ENCODE measurements around the gene GRIA1. TPM values are rescaled to one million over a fixed set of nuclear protein-coding genes. Genes with fewer than 3 reads are reported as not detected.
A peak's percentile ranks its signal among the peaks of the same experiment; 100 is the strongest.

Gene GRIA1
- total and polyA plus RNA-seq, 4 donors: 21.4 to 50.9 (median 48.6) TPM

- DNase-seq (ENCODE audit: low read depth in 4 of 6, low spot score in 6 of 6): peak in 1 of 6 donors; percentile 42
- no peak overlapping the region for H3K4me3 ChIP-seq (ENCODE audit: low read depth, low read length)
- no peaks in the 10 kb centered on the region for H3K27me3 ChIP-seq (ENCODE audit: control insufficient read depth, insufficient read depth, low read length)
- peaks cover 3% of the 10 kb centered on the region for H3K4me1 ChIP-seq (ENCODE audit: control insufficient read depth, insufficient read depth, low read length)
- H3K27ac ChIP-seq (ENCODE audit: low read depth, low read length): no peak overlapping the region
- H3K9me3 ChIP-seq (ENCODE audit: control insufficient read depth, insufficient read depth, low read length): no peaks in the 10 kb centered on the region
- no peaks in the 10 kb centered on the region for H3K36me3 ChIP-seq (ENCODE audit: control insufficient read depth, insufficient read depth, low read length)
- 44% methylated on average over 7 of the region's 12 CpGs for WGBS (ENCODE audit: insufficient coverage)
Observed at GRCh38 chr5:153516504-153517240, 26.2 kb downstream of the GRIA1 start.

GRCh38 chr5:153517241-153517611 is 26.8 kb downstream of the GRIA1 start:
- peaks cover 3% of the 10 kb centered on the region for H3K4me1 ChIP-seq (ENCODE audit: control insufficient read depth, insufficient read depth, low read length)
- no peaks in the 10 kb centered on the region for H3K9me3 ChIP-seq (ENCODE audit: control insufficient read depth, insufficient read depth, low read length)
- H3K4me3 ChIP-seq (ENCODE audit: low read depth, low read length): no peak overlapping the region
- H3K36me3 ChIP-seq (ENCODE audit: control insufficient read depth, insufficient read depth, low read length): no peaks in the 10 kb centered on the region
- no peaks in the 10 kb centered on the region for H3K27me3 ChIP-seq (ENCODE audit: control insufficient read depth, insufficient read depth, low read length)
- DNase-seq (ENCODE audit: low read depth in 4 of 6, low spot score in 6 of 6): peak in 1 of 6 donors; percentile 42
- H3K27ac ChIP-seq (ENCODE audit: low read depth, low read length): no peak overlapping the region
- 71% methylated on average over 1 of the region's 2 CpGs for WGBS (ENCODE audit: insufficient coverage)

GRCh38 chr5:153520137-153520536 is 29.7 kb downstream of the GRIA1 start:
- H3K4me3 ChIP-seq (ENCODE audit: low read depth, low read length): no peak overlapping the region
- H3K27ac ChIP-seq (ENCODE audit: low read depth, low read length): no peak overlapping the region
- no peaks in the 10 kb centered on the region for H3K27me3 ChIP-seq (ENCODE audit: control insufficient read depth, insufficient read depth, low read length)
- H3K36me3 ChIP-seq (ENCODE audit: control insufficient read depth, insufficient read depth, low read length): no peaks in the 10 kb centered on the region
- DNase-seq (ENCODE audit: low read depth in 4 of 6, low spot score in 6 of 6): no peak
- WGBS (ENCODE audit: insufficient coverage): no CpG with 5 or more reads among the region's 1 CpG
- peaks cover 7% of the 10 kb centered on the region for H3K4me1 ChIP-seq (ENCODE audit: control insufficient read depth, insufficient read depth, low read length)
- H3K9me3 ChIP-seq (ENCODE audit: control insufficient read depth, insufficient read depth, low read length): no peaks in the 10 kb centered on the region

- H3K27me3 ChIP-seq (ENCODE audit: control insufficient read depth, insufficient read depth, low read length): no peaks in the 10 kb centered on the region
- no peaks in the 10 kb centered on the region for H3K36me3 ChIP-seq (ENCODE audit: control insufficient read depth, insufficient read depth, low read length)
- H3K9me3 ChIP-seq (ENCODE audit: control insufficient read depth, insufficient read depth, low read length): no peaks in the 10 kb centered on the region
- H3K4me1 ChIP-seq (ENCODE audit: control insufficient read depth, insufficient read depth, low read length): peaks cover 7% of the 10 kb centered on the region
- 60% methylated on average over 2 of the region's 2 CpGs for WGBS (ENCODE audit: insufficient coverage)
- H3K4me3 ChIP-seq (ENCODE audit: low read depth, low read length): no peak overlapping the region
- H3K27ac ChIP-seq (ENCODE audit: low read depth, low read length): no peak overlapping the region
- DNase-seq (ENCODE audit: low read depth in 4 of 6, low spot score in 6 of 6): no peak
Observed at GRCh38 chr5:153520952-153521351, 30.5 kb downstream of the GRIA1 start.

- H3K27me3 ChIP-seq (ENCODE audit: control insufficient read depth, insufficient read depth, low read length): peaks cover 2% of the 10 kb centered on the region
- no peak overlapping the region for H3K4me3 ChIP-seq (ENCODE audit: low read depth, low read length)
- no peak overlapping the region for H3K27ac ChIP-seq (ENCODE audit: low read depth, low read length)
- H3K4me1 ChIP-seq (ENCODE audit: control insufficient read depth, insufficient read depth, low read length): peaks cover 4% of the 10 kb centered on the region
- H3K9me3 ChIP-seq (ENCODE audit: control insufficient read depth, insufficient read depth, low read length): no peaks in the 10 kb centered on the region
- DNase-seq (ENCODE audit: low read depth in 4 of 6, low spot score in 6 of 6): no peak
- H3K36me3 ChIP-seq (ENCODE audit: control insufficient read depth, insufficient read depth, low read length): no peaks in the 10 kb centered on the region
Observed at GRCh38 chr5:153523211-153523610, 32.7 kb downstream of the GRIA1 start.

GRCh38 chr5:153523831-153524230 is 33.4 kb downstream of the GRIA1 start:
- no peak overlapping the region for H3K4me3 ChIP-seq (ENCODE audit: low read depth, low read length)
- DNase-seq (ENCODE audit: low read depth in 4 of 6, low spot score in 6 of 6): peak in 1 of 6 donors; percentile 51
- H3K4me1 ChIP-seq (ENCODE audit: control insufficient read depth, insufficient read depth, low read length): peaks cover 4% of the 10 kb centered on the region
- no peak overlapping the region for H3K27ac ChIP-seq (ENCODE audit: low read depth, low read length)
- WGBS (ENCODE audit: insufficient coverage): 49% methylated on average over 5 of the region's 5 CpGs
- no peaks in the 10 kb centered on the region for H3K36me3 ChIP-seq (ENCODE audit: control insufficient read depth, insufficient read depth, low read length)
- peaks cover 2% of the 10 kb centered on the region for H3K27me3 ChIP-seq (ENCODE audit: control insufficient read depth, insufficient read depth, low read length)
- H3K9me3 ChIP-seq (ENCODE audit: control insufficient read depth, insufficient read depth, low read length): no peaks in the 10 kb centered on the region

- no peaks in the 10 kb centered on the region for H3K9me3 ChIP-seq (ENCODE audit: control insufficient read depth, insufficient read depth, low read length)
- no peak overlapping the region for H3K27ac ChIP-seq (ENCODE audit: low read depth, low read length)
- H3K27me3 ChIP-seq (ENCODE audit: control insufficient read depth, insufficient read depth, low read length): peaks cover 2% of the 10 kb centered on the region
- no peaks in the 10 kb centered on the region for H3K36me3 ChIP-seq (ENCODE audit: control insufficient read depth, insufficient read depth, low read length)
- H3K4me1 ChIP-seq (ENCODE audit: control insufficient read depth, insufficient read depth, low read length): peaks cover 4% of the 10 kb centered on the region
- H3K4me3 ChIP-seq (ENCODE audit: low read depth, low read length): no peak overlapping the region
- no peak for DNase-seq (ENCODE audit: low read depth in 4 of 6, low spot score in 6 of 6)
- no CpG with 5 or more reads among the region's 1 CpG for WGBS (ENCODE audit: insufficient coverage)
Observed at GRCh38 chr5:153525536-153525935, 35.1 kb downstream of the GRIA1 start.

- no peaks in the 10 kb centered on the region for H3K36me3 ChIP-seq (ENCODE audit: control insufficient read depth, insufficient read depth, low read length)
- peak in 1 of 6 donors; percentile 56 for DNase-seq (ENCODE audit: low read depth in 4 of 6, low spot score in 6 of 6)
- no peak overlapping the region for H3K4me3 ChIP-seq (ENCODE audit: low read depth, low read length)
- no peaks in the 10 kb centered on the region for H3K9me3 ChIP-seq (ENCODE audit: control insufficient read depth, insufficient read depth, low read length)
- no peaks in the 10 kb centered on the region for H3K4me1 ChIP-seq (ENCODE audit: control insufficient read depth, insufficient read depth, low read length)
- H3K27me3 ChIP-seq (ENCODE audit: control insufficient read depth, insufficient read depth, low read length): peaks cover 2% of the 10 kb centered on the region
- no peak overlapping the region for H3K27ac ChIP-seq (ENCODE audit: low read depth, low read length)
- WGBS (ENCODE audit: insufficient coverage): 92% methylated on average over 2 of the region's 4 CpGs
Observed at GRCh38 chr5:153530357-153531143, 40.1 kb downstream of the GRIA1 start.

GRCh38 chr5:153533546-153533945 is 43.1 kb downstream of the GRIA1 start:
- whole genome bisulfite sequencing (ENCODE audit: insufficient coverage): no CpG with 5 or more reads among the region's 1 CpG
- Histone ChIP-seq H3K36me3 (ENCODE audit: control insufficient read depth, insufficient read depth, low read length) (no peaks in the 10 kb centered on the region), H3K4me3 (ENCODE audit: low read depth, low read length) (no peak overlapping the region), H3K9me3 (ENCODE audit: control insufficient read depth, insufficient read depth, low read length) (no peaks in the 10 kb centered on the region), H3K27me3 (ENCODE audit: control insufficient read depth, insufficient read depth, low read length) (no peaks in the 10 kb centered on the region), H3K4me1 (ENCODE audit: control insufficient read depth, insufficient read depth, low read length) (peaks cover 3% of the 10 kb centered on the region), H3K27ac (ENCODE audit: low read depth, low read length) (no peak overlapping the region)
- no peak for DNase-seq (ENCODE audit: low read depth in 4 of 6, low spot score in 6 of 6)

GRCh38 chr5:153534102-153534501 is 43.6 kb downstream of the GRIA1 start:
- Histone ChIP-seq H3K36me3 (ENCODE audit: control insufficient read depth, insufficient read depth, low read length) (no peaks in the 10 kb centered on the region), H3K4me1 (ENCODE audit: control insufficient read depth, insufficient read depth, low read length) (peaks cover 3% of the 10 kb centered on the region), H3K9me3 (ENCODE audit: control insufficient read depth, insufficient read depth, low read length) (no peaks in the 10 kb centered on the region), H3K27me3 (ENCODE audit: control insufficient read depth, insufficient read depth, low read length) (no peaks in the 10 kb centered on the region), H3K4me3 (ENCODE audit: low read depth, low read length) (no peak overlapping the region), H3K27ac (ENCODE audit: low read depth, low read length) (no peak overlapping the region)
- DNase-seq (ENCODE audit: low read depth in 4 of 6, low spot score in 6 of 6): peak in 2 of 6 donors; percentile 40 to 63
- no CpG with 5 or more reads among the region's 1 CpG for WGBS (ENCODE audit: insufficient coverage)

Measured in spinal cord (tissue), 10 donors.